HG03342 (cell line): ENCODE results near the gene HOXD8.

Source experiments
- ATAC-seq: cut with Tn5 transposase; IDR thresholded peaks from one replicate; pipeline ENCODE4 v1.9.1; 2021; ENCODE audit warnings: mild to moderate bottlenecking, moderate library complexity; ENCODE audit not compliant: unreplicated experiment

HOXD8 gene

GRCh38 chr2:176171351-176172006 lies 42.0 kb downstream of the HOXD8 start:
- no peak for ATAC-seq

- no peak for ATAC-seq
These were observed 42.7 kb downstream of the HOXD8 start for GRCh38 chr2:176172007-176172894.

- ATAC-seq: no peak
These were observed 43.5 kb downstream of the HOXD8 start for GRCh38 chr2:176172895-176173566.

GRCh38 chr2:176173567-176174381 lies 44.3 kb downstream of the HOXD8 start:
- no peak for ATAC-seq

- no peak for ATAC-seq
These were observed 44.9 kb downstream of the HOXD8 start for GRCh38 chr2:176174382-176174823.

GRCh38 chr2:176174824-176175708 lies 45.6 kb downstream of the HOXD8 start:
- no peak for ATAC-seq

GRCh38 chr2:176175709-176176607 lies 46.5 kb downstream of the HOXD8 start:
- ATAC-seq: no peak

GRCh38 chr2:176177580-176178037 lies 48.1 kb downstream of the HOXD8 start:
- ATAC-seq: no peak

GRCh38 chr2:176178038-176178756 lies 48.7 kb downstream of the HOXD8 start:
- no peak for ATAC-seq

GRCh38 chr2:176178757-176179295 lies 49.3 kb downstream of the HOXD8 start:
- ATAC-seq: no peak

GRCh38 chr2:176181551-176181950 lies 52.0 kb downstream of the HOXD8 start:
- no peak for ATAC-seq
